ENCODE measurements around the gene MX2.
"Not testable (repeated sequence)": the region's sequence is repeated elsewhere in the genome, so short reads cannot be mapped to it uniquely, and the experiment has no call there.

The MX2 gene, protein sequence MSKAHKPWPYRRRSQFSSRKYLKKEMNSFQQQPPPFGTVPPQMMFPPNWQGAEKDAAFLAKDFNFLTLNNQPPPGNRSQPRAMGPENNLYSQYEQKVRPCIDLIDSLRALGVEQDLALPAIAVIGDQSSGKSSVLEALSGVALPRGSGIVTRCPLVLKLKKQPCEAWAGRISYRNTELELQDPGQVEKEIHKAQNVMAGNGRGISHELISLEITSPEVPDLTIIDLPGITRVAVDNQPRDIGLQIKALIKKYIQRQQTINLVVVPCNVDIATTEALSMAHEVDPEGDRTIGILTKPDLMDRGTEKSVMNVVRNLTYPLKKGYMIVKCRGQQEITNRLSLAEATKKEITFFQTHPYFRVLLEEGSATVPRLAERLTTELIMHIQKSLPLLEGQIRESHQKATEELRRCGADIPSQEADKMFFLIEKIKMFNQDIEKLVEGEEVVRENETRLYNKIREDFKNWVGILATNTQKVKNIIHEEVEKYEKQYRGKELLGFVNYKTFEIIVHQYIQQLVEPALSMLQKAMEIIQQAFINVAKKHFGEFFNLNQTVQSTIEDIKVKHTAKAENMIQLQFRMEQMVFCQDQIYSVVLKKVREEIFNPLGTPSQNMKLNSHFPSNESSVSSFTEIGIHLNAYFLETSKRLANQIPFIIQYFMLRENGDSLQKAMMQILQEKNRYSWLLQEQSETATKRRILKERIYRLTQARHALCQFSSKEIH

DNA sequence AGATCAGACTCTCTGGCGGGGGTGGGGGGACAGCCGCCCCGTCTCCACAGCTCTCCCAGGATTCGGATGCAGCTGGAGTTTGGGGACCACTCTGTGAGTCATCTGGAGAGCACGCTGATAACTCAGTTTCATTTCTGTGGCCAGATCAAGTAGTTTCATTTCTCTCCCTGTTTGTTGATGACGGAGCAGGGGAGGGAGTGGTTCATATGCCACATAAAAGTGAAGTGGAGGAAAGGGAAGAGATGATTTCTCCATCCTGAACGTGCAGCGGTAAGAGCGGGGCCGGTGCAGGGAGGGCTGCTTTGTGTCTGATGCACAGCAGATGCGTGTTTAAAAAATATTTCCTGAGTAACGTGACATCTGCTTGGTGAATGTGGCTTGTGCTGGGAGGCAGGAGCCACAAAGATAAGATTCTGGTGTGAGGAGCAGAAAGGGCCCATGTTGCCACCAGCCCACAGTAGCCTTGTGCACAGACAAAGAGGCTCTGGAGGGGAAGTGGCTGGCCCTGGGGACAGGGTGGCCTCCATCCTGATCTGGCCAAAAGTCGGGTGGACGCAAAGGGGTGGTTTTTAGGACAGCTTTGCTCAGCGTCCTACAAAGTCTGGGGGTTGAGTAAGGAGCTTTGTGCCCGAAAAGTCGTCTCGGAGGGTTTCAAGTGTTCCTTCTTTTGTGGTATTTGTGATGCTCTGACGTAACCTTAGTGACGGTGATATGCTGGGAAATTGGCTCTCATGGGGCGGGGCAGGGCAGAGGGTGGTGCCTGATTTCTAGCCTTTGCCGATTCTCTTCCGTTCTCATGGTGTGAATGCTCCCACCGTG lies at the start of gene MX2:
TSS of gene MX2 (plus strand) at position 242 of the 819 bp plus-strand sequence. CDS start 14,880 bp downstream, outside the sequence.
- Histone ChIP-seq H3K4me3 (ENCODE audit: low read length) (no peak within 1 kb of the TSS), H3K36me3 (ENCODE audit: control insufficient read depth, insufficient read depth, low read length) (no peaks in the 10 kb centered on the region), H3K27me3 (ENCODE audit: control insufficient read depth, insufficient read depth, low read length) (no peaks in the 10 kb centered on the region), H3K27ac (ENCODE audit: low read length) (no peak within 1 kb of the TSS), H3K4me1 (ENCODE audit: control insufficient read depth, insufficient read depth, low read length) (peaks cover 3% of the 10 kb centered on the region; the same call in 1 of the 2 replicates), H3K9me3 (ENCODE audit: control insufficient read depth, insufficient read depth, low read length) (no peaks in the 10 kb centered on the region)
- WGBS (ENCODE audit: insufficient coverage, insufficient read length), result no CpG with 5 or more reads among the region's 24 CpGs
- no peak for DNase-seq (ENCODE audit: low read depth, low spot score)

- H3K36me3 ChIP-seq (ENCODE audit: control insufficient read depth, insufficient read depth, low read length); DNase-seq (ENCODE audit: low read depth, low spot score); H3K4me1 ChIP-seq (ENCODE audit: control insufficient read depth, insufficient read depth, low read length); H3K9me3 ChIP-seq (ENCODE audit: control insufficient read depth, insufficient read depth, low read length); H3K27me3 ChIP-seq (ENCODE audit: control insufficient read depth, insufficient read depth, low read length); H3K27ac ChIP-seq (ENCODE audit: low read length); H3K4me3 ChIP-seq (ENCODE audit: low read length): not testable (repeated sequence)
- WGBS (ENCODE audit: insufficient coverage, insufficient read length), result no CpG with 5 or more reads among the region's 8 CpGs
Measured at GRCh38 chr21:41313285-41314164, 48.3 kb upstream of the MX2 start.

GRCh38 chr21:41315726-41316125 lies 46.1 kb upstream of the MX2 start:
- H3K36me3 ChIP-seq (ENCODE audit: control insufficient read depth, insufficient read depth, low read length), result no peaks in the 10 kb centered on the region
- 0 out of 2 replicates have a peak, but pooled peaks cover 2% of the 10 kb centered on the region for H3K27me3 ChIP-seq (ENCODE audit: control insufficient read depth, insufficient read depth, low read length)
- no peak overlapping the region for H3K27ac ChIP-seq (ENCODE audit: low read length)
- DNase-seq (ENCODE audit: low read depth, low spot score), result no peak
- no CpG with 5 or more reads among the region's 6 CpGs for WGBS (ENCODE audit: insufficient coverage, insufficient read length)
- no peak overlapping the region for H3K4me3 ChIP-seq (ENCODE audit: low read length)
- no peaks in the 10 kb centered on the region for H3K9me3 ChIP-seq (ENCODE audit: control insufficient read depth, insufficient read depth, low read length)
- peaks cover 1% of the 10 kb centered on the region; the same call in 1 of the 2 replicates for H3K4me1 ChIP-seq (ENCODE audit: control insufficient read depth, insufficient read depth, low read length)

DNA sequence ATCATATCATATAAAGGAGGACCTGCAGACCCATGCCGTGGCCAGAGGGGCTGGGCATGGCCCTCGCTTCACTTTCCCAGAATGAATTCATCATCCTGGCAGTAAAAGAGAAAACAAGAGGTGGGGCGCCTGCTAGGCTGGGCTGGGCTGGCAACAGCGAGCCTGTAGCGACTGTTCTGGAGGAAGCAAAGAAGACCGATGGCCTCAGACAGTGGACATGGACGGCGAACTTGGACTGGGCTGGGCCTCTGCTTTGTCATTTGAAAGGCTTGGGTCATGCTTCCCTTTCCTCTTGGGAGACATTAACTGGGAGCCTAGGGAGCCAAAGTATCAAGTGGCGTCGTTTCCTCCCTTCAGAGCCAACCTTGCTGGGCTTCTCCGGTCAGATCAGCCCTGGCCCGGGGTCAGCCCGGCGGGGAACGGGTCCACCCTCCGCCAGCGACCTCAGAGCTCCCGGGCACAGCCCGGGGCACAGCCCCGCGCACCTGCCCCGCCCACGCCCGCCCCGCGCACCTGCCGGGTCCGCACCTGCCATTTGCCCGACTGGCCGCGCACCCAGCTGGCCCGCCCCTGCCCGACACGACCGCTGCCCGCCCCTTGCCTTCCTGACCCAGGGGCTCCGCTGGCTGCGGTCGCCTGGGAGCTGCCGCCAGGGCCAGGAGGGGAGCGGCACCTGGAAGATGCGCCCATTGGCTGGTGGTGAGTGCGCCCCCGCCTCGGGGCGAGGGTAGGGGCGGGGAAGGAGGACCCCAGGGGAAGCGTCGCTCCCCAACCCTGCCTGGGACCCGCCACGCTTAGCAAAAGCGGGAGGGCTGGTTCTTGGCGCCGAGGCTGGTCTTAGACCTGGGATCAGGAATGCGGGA lies 45.4 kb upstream of the MX2 start, which contains the start of gene FAM3B:
TSS of gene FAM3B (plus strand) at position 602 of the 863 bp plus-strand sequence. CDS start at position 681, 79 bp downstream.
- no peak within 1 kb of the TSS for H3K27ac ChIP-seq (ENCODE audit: low read length)
- whole genome bisulfite sequencing (ENCODE audit: insufficient coverage, insufficient read length), result no CpG with 5 or more reads among the region's 55 CpGs
- H3K4me3 ChIP-seq (ENCODE audit: low read length), result peak within 1 kb of the TSS; percentile 49; the same call in 1 of the 2 replicates
- no peaks in the 10 kb centered on the region for H3K36me3 ChIP-seq (ENCODE audit: control insufficient read depth, insufficient read depth, low read length)
- H3K9me3 ChIP-seq (ENCODE audit: control insufficient read depth, insufficient read depth, low read length), result no peaks in the 10 kb centered on the region
- peaks cover 1% of the 10 kb centered on the region; the same call in 1 of the 2 replicates for H3K4me1 ChIP-seq (ENCODE audit: control insufficient read depth, insufficient read depth, low read length)
- H3K27me3 ChIP-seq (ENCODE audit: control insufficient read depth, insufficient read depth, low read length), result 0 out of 2 replicates have a peak, but pooled peaks cover 2% of the 10 kb centered on the region
- DNase-seq (ENCODE audit: low read depth, low spot score), result no peak

- Histone ChIP-seq H3K27ac (ENCODE audit: low read length) (no peak overlapping the region), H3K4me1 (ENCODE audit: control insufficient read depth, insufficient read depth, low read length) (peaks cover 1% of the 10 kb centered on the region; the same call in 1 of the 2 replicates), H3K27me3 (ENCODE audit: control insufficient read depth, insufficient read depth, low read length) (0 out of 2 replicates have a peak, but pooled peaks cover 2% of the 10 kb centered on the region), H3K4me3 (ENCODE audit: low read length) (peak overlapping the region; percentile 49; the same call in 1 of the 2 replicates), H3K9me3 (ENCODE audit: control insufficient read depth, insufficient read depth, low read length) (no peaks in the 10 kb centered on the region), H3K36me3 (ENCODE audit: control insufficient read depth, insufficient read depth, low read length) (no peaks in the 10 kb centered on the region)
- DNase-seq (ENCODE audit: low read depth, low spot score), result no peak
- no CpG with 5 or more reads among the region's 19 CpGs for WGBS (ENCODE audit: insufficient coverage, insufficient read length)
Measured at GRCh38 chr21:41317063-41317392, 44.8 kb upstream of the MX2 start.

GRCh38 chr21:41317458-41317857 lies 44.4 kb upstream of the MX2 start:
- no peak for DNase-seq (ENCODE audit: low read depth, low spot score)
- H3K4me3 ChIP-seq (ENCODE audit: low read length), result no peak overlapping the region; the same call in 1 of the 2 replicates

DNA sequence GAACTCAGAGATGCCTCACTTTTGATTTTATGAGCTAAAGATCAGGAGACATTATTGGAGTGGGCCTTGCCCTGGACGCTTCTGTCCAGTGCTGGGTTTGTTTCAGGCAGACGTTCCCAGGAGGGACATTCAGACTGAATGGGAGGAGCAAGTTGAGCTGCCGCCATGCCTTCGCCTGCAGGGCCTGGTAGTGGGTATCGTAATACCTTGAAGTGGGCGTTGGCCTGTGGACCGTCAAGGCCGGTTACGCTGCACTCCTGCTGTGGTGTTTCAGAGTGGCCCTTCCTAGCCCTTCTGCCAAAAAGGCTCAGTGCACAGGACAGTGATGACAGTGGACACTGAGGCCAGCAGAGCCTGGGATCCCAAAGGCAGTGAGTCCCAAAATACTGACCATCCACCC lies 43.6 kb upstream of the MX2 start:
- peaks cover 1% of the 10 kb centered on the region; the same call in 1 of the 2 replicates for H3K4me1 ChIP-seq (ENCODE audit: control insufficient read depth, insufficient read depth, low read length)
- H3K27ac ChIP-seq (ENCODE audit: low read length), result no peak overlapping the region
- 0 out of 2 replicates have a peak, but pooled peaks cover 2% of the 10 kb centered on the region for H3K27me3 ChIP-seq (ENCODE audit: control insufficient read depth, insufficient read depth, low read length)
- DNase-seq (ENCODE audit: low read depth, low spot score), result no peak
- H3K4me3 ChIP-seq (ENCODE audit: low read length), result no peak overlapping the region
- no CpG with 5 or more reads among the region's 9 CpGs for WGBS (ENCODE audit: insufficient coverage, insufficient read length)
- no peaks in the 10 kb centered on the region for H3K9me3 ChIP-seq (ENCODE audit: control insufficient read depth, insufficient read depth, low read length)
- H3K36me3 ChIP-seq (ENCODE audit: control insufficient read depth, insufficient read depth, low read length), result no peaks in the 10 kb centered on the region

More at GRCh38 chr21:41317458-41317857, 44.4 kb upstream of the MX2 start:
- Histone ChIP-seq H3K27ac (ENCODE audit: low read length) (no peak overlapping the region), H3K36me3 (ENCODE audit: control insufficient read depth, insufficient read depth, low read length) (no peaks in the 10 kb centered on the region), H3K4me1 (ENCODE audit: control insufficient read depth, insufficient read depth, low read length) (peaks cover 1% of the 10 kb centered on the region; the same call in 1 of the 2 replicates), H3K27me3 (ENCODE audit: control insufficient read depth, insufficient read depth, low read length) (0 out of 2 replicates have a peak, but pooled peaks cover 2% of the 10 kb centered on the region), H3K9me3 (ENCODE audit: control insufficient read depth, insufficient read depth, low read length) (no peaks in the 10 kb centered on the region)
- WGBS (ENCODE audit: insufficient coverage, insufficient read length), result no CpG with 5 or more reads among the region's 10 CpGs

GRCh38 chr21:41319273-41319672 lies 42.6 kb upstream of the MX2 start:
- Histone ChIP-seq H3K36me3 (ENCODE audit: control insufficient read depth, insufficient read depth, low read length) (no peaks in the 10 kb centered on the region), H3K27me3 (ENCODE audit: control insufficient read depth, insufficient read depth, low read length) (0 out of 2 replicates have a peak, but pooled peaks cover 2% of the 10 kb centered on the region), H3K27ac (ENCODE audit: low read length) (no peak overlapping the region), H3K4me3 (ENCODE audit: low read length) (no peak overlapping the region), H3K4me1 (ENCODE audit: control insufficient read depth, insufficient read depth, low read length) (peaks cover 1% of the 10 kb centered on the region; the same call in 1 of the 2 replicates), H3K9me3 (ENCODE audit: control insufficient read depth, insufficient read depth, low read length) (no peaks in the 10 kb centered on the region)
- no CpG with 5 or more reads among the region's 7 CpGs for WGBS (ENCODE audit: insufficient coverage, insufficient read length)
- DNase-seq (ENCODE audit: low read depth, low spot score), result no peak
